ENCODE measurements around the gene CAMK2A. TPM values are rescaled to one million over a fixed set of nuclear protein-coding genes. Genes with fewer than 3 reads are reported as not detected.

CAMK2A gene
- total RNA-seq, 1 experiment from 2014 or later: not detected

GRCh38 chr5:150218693-150219035 is 70.9 kb downstream of the CAMK2A start:
- POLR2A ChIA-PET: no interaction called here
- Histone ChIP-seq H3K4me1 (peaks cover 19% of the 10 kb centered on the region), H3K4me3 (ENCODE audit: low read depth, low read length) (no peak overlapping the region), H3K9me3 (no peaks in the 10 kb centered on the region), H3K36me3 (ENCODE audit: control insufficient read depth, insufficient read depth, low read length) (no peaks in the 10 kb centered on the region), H3K27me3 (replicated peaks; ENCODE audit: control insufficient read depth, insufficient read depth, low read length) (no peaks in the 10 kb centered on the region)
- H3K4me3 Mint-ChIP-seq (ENCODE audit: unreplicated experiment): no peak overlapping the region
- H3K36me3 Mint-ChIP-seq (ENCODE audit: insufficient read depth, unreplicated experiment): no peaks in the 10 kb centered on the region
- no peak for DNase-seq
- no TSS peak for BruUV-seq (replicated peaks)
- peaks cover 18% of the 10 kb centered on the region for H3K4me1 Mint-ChIP-seq (ENCODE audit: low read depth, unreplicated experiment)
- TF ChIP-seq, protein P1, sequence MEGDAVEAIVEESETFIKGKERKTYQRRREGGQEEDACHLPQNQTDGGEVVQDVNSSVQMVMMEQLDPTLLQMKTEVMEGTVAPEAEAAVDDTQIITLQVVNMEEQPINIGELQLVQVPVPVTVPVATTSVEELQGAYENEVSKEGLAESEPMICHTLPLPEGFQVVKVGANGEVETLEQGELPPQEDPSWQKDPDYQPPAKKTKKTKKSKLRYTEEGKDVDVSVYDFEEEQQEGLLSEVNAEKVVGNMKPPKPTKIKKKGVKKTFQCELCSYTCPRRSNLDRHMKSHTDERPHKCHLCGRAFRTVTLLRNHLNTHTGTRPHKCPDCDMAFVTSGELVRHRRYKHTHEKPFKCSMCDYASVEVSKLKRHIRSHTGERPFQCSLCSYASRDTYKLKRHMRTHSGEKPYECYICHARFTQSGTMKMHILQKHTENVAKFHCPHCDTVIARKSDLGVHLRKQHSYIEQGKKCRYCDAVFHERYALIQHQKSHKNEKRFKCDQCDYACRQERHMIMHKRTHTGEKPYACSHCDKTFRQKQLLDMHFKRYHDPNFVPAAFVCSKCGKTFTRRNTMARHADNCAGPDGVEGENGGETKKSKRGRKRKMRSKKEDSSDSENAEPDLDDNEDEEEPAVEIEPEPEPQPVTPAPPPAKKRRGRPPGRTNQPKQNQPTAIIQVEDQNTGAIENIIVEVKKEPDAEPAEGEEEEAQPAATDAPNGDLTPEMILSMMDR (IDR thresholded peaks at IDR 0.05; ENCODE audit: insufficient read depth in 1 of 2, low read depth in 1 of 2, low read length in 1 of 2, severe bottlenecking in 1 of 2, unreplicated experiment in 1 of 2): no peak
- H3K27me3 Mint-ChIP-seq (ENCODE audit: insufficient read depth, unreplicated experiment): no peaks in the 10 kb centered on the region
- intact Hi-C loops (cut with micrococcal nuclease; ENCODE audit: unreplicated experiment): loop anchor here (1.0 to 10.0 kb wide), 6 partner anchors 41 to 384 kb away; no protein-coding TSS in a partner anchor
- no peak overlapping the region for H3K27ac Mint-ChIP-seq (ENCODE audit: unreplicated experiment)
- H3K9me3 Mint-ChIP-seq (ENCODE audit: unreplicated experiment): no peaks in the 10 kb centered on the region
- CTCF ChIA-PET: interaction anchor here (0.6 to 1.6 kb wide), 7 partner anchors 11 to 809 kb away, joined by 3 to 7 read pairs (median 3); no protein-coding TSS in a partner anchor

DNA sequence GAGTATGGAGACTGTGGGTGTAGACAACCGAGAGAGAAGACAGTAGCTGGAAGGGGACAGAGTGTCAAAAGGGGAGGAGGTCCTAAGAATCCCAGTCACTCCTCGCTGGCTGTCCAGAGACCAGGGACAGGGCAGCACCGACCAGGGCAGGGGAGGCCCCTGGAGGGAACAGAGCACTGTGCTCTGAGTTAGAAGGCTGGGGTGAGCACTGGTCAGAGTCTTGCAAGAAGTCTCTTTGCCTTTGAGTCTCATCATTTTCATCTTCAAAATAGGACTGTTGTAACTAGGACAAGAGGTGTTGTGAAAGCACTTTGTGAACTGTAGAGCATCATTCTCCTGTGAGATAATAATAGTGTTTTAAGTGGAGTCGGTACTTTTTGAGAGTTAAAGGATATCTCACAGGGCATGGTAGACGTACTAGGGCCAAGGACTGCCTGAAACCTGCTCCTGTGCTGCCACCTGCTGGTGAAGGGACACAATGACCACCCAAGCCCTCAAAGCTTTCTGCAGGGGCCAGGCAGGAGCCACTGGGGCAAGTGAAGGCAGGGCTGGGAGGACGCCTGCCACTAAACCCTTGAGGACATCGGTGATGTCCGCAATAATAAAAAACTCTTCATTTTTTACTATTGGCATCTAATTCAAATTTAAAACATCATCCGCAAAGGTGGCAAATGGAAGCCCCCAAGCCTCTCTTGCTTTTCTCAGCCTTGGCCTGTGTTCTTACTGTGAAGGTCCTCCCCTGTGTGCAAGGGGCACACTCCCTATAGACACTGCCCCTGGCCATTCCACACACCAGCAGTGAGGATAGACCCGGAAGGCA is 71.5 kb downstream of the CAMK2A start:
- intact Hi-C loops (cut with micrococcal nuclease; ENCODE audit: unreplicated experiment): loop anchor here (1.0 to 10.0 kb wide), 6 partner anchors 41 to 383 kb away; no protein-coding TSS in a partner anchor
- no peaks in the 10 kb centered on the region for H3K36me3 Mint-ChIP-seq (ENCODE audit: insufficient read depth, unreplicated experiment)
- Histone ChIP-seq H3K27me3 (replicated peaks; ENCODE audit: control insufficient read depth, insufficient read depth, low read length) (no peaks in the 10 kb centered on the region), H3K4me1 (peaks cover 19% of the 10 kb centered on the region), H3K4me3 (ENCODE audit: low read depth, low read length) (no peak overlapping the region), H3K36me3 (ENCODE audit: control insufficient read depth, insufficient read depth, low read length) (no peaks in the 10 kb centered on the region), H3K9me3 (no peaks in the 10 kb centered on the region)
- H3K4me3 Mint-ChIP-seq (ENCODE audit: unreplicated experiment): no peak overlapping the region
- peak; percentile 83 to 89 for DNase-seq
- peaks cover 18% of the 10 kb centered on the region for H3K4me1 Mint-ChIP-seq (ENCODE audit: low read depth, unreplicated experiment)
- no TSS peak for BruUV-seq (replicated peaks)
- TF ChIP-seq, protein P1 (IDR thresholded peaks at IDR 0.05; ENCODE audit: insufficient read depth in 1 of 2, low read depth in 1 of 2, low read length in 1 of 2, severe bottlenecking in 1 of 2, unreplicated experiment in 1 of 2): peak; percentile 83 to 93
- peak overlapping the region; percentile 54 for H3K27ac Mint-ChIP-seq (ENCODE audit: unreplicated experiment)
- H3K27me3 Mint-ChIP-seq (ENCODE audit: insufficient read depth, unreplicated experiment): no peaks in the 10 kb centered on the region
- ChIA-PET POLR2A (no interaction called here), CTCF (interaction anchor here (0.6 to 1.6 kb wide), 8 partner anchors 12 to 808 kb away, joined by 3 to 7 read pairs (median 3); no protein-coding TSS in a partner anchor)
- no peaks in the 10 kb centered on the region for H3K9me3 Mint-ChIP-seq (ENCODE audit: unreplicated experiment)

- peak overlapping the region; percentile 1 for H3K27ac Mint-ChIP-seq (ENCODE audit: unreplicated experiment)
- no peaks in the 10 kb centered on the region for H3K36me3 ChIP-seq (ENCODE audit: control insufficient read depth, insufficient read depth, low read length)
- H3K4me1 Mint-ChIP-seq (ENCODE audit: low read depth, unreplicated experiment): peaks cover 22% of the 10 kb centered on the region
- intact Hi-C loops (cut with micrococcal nuclease; ENCODE audit: unreplicated experiment): loop anchor here (5.0 to 10.0 kb wide), 3 partner anchors 40 to 382 kb away; no protein-coding TSS in a partner anchor
- no peak for DNase-seq
- no peaks in the 10 kb centered on the region for H3K9me3 Mint-ChIP-seq (ENCODE audit: unreplicated experiment)
- TF ChIP-seq, protein P1 (IDR thresholded peaks at IDR 0.05; ENCODE audit: insufficient read depth in 1 of 2, low read depth in 1 of 2, low read length in 1 of 2, severe bottlenecking in 1 of 2, unreplicated experiment in 1 of 2): no peak
- no peaks in the 10 kb centered on the region for H3K9me3 ChIP-seq
- no TSS peak for BruUV-seq (replicated peaks)
- no peaks in the 10 kb centered on the region for H3K27me3 ChIP-seq (replicated peaks; ENCODE audit: control insufficient read depth, insufficient read depth, low read length)
- no peak overlapping the region for H3K4me3 ChIP-seq (ENCODE audit: low read depth, low read length)
- H3K27me3 Mint-ChIP-seq (ENCODE audit: insufficient read depth, unreplicated experiment): no peaks in the 10 kb centered on the region
- H3K36me3 Mint-ChIP-seq (ENCODE audit: insufficient read depth, unreplicated experiment): peaks cover 3% of the 10 kb centered on the region
- ChIA-PET CTCF (interaction anchor here (0.7 to 1.2 kb wide), 2 partner anchors 42 to 55 kb away, joined by 3 read pairs; no protein-coding TSS in a partner anchor), POLR2A (no interaction called here)
- no peak overlapping the region for H3K4me3 Mint-ChIP-seq (ENCODE audit: unreplicated experiment)
- peaks cover 19% of the 10 kb centered on the region for H3K4me1 ChIP-seq
These were observed 72.5 kb downstream of the CAMK2A start for GRCh38 chr5:150217038-150217437.
